Loucy (cell line): ENCODE data around the gene EDAR.

Source experiments
- H2AFZ ChIP-seq: fragments of 200-600 bp; sonication (generic); 2 replicates; pipeline ENCODE4 v1.6.0; 2016; ENCODE audit warnings: antibody characterized with exemption, mild to moderate bottlenecking, low read length, moderate library complexity
- H3F3A ChIP-seq: fragments of 200-600 bp; 2 replicates; pipeline ENCODE4 v1.6.0; 2016; ENCODE audit warnings: antibody characterized with exemption, low read depth, mild to moderate bottlenecking
- H3K27me3 ChIP-seq: fragments of 200-600 bp; sonication (generic); 2 replicates; pipeline ENCODE4 v1.6.1; 2014; ENCODE audit warnings: low read length, mild to moderate bottlenecking; ENCODE audit not compliant: insufficient read depth, poor library complexity, severe bottlenecking
- H3K36me3 ChIP-seq: fragments of 200-600 bp; sonication (generic); 2 replicates; pipeline ENCODE4 v1.6.1; 2016; ENCODE audit warnings: low read length; ENCODE audit not compliant: insufficient read depth
- H3K4me1 ChIP-seq: fragments of 200-600 bp; sonication (generic); 2 replicates; pipeline ENCODE4 v1.5.1; 2014; ENCODE audit warnings: low read length, mild to moderate bottlenecking; ENCODE audit not compliant: insufficient read depth, poor library complexity, severe bottlenecking
- H3K4me2 ChIP-seq: fragments of 200-600 bp; sonication (generic); 2 replicates; pipeline ENCODE4 v1.6.0; 2014; ENCODE audit warnings: antibody characterized with exemption, low read length, low read depth, mild to moderate bottlenecking; ENCODE audit not compliant: poor library complexity, severe bottlenecking
- H3K4me3 ChIP-seq: fragments of 200-600 bp; sonication (generic); 2 replicates; pipeline ENCODE4 v1.5.1; 2014; ENCODE audit warnings: low read length, mild to moderate bottlenecking, mixed read lengths; ENCODE audit not compliant: poor library complexity, severe bottlenecking
- H3K79me2 ChIP-seq: fragments of 200-600 bp; sonication (generic); 2 replicates; pipeline ENCODE4 v1.6.1; 2014; ENCODE audit warnings: low read length; ENCODE audit not compliant: insufficient read depth
- H3K9ac ChIP-seq: fragments of 200-600 bp; sonication (generic); 2 replicates; pipeline ENCODE4 v1.6.0; 2014; ENCODE audit warnings: mild to moderate bottlenecking, low read depth, low read length, moderate library complexity; ENCODE audit not compliant: poor library complexity, severe bottlenecking
- H3K9me2 ChIP-seq: fragments of 200-600 bp; sonication (generic); replicated peaks from 2 replicates; pipeline ENCODE4 v1.6.1; 2016; ENCODE audit warnings: low read depth, low read length, mixed read lengths
- H3K9me3 ChIP-seq: fragments of 200-600 bp; sonication (generic); 2 replicates; pipeline ENCODE4 v1.6.1; 2014; ENCODE audit warnings: mild to moderate bottlenecking, antibody characterized with exemption, low read length, low read depth; ENCODE audit not compliant: insufficient read depth
- H4K20me1 ChIP-seq: fragments of 200-600 bp; sonication (generic); 2 replicates; pipeline ENCODE4 v1.6.0; 2014; ENCODE audit warnings: antibody characterized with exemption, low read length, mild to moderate bottlenecking; ENCODE audit not compliant: insufficient read depth, poor library complexity, severe bottlenecking
- CTCF ChIP-seq: fragments of 200-600 bp; sonication (generic); conservative IDR thresholded peaks from 2 replicates; pipeline ENCODE4 v1.5.1; 2014; ENCODE audit warnings: mild to moderate bottlenecking, antibody characterized with exemption, low read length
- EZH2phosphoT487 ChIP-seq: fragments of 200-600 bp; IDR thresholded peaks from 2 replicates; pipeline ENCODE4 v1.6.1; 2018; ENCODE audit warnings: antibody characterized with exemption, mild to moderate bottlenecking, moderate library complexity, borderline replicate concordance

The EDAR gene

GRCh38 chr2:108922141-108922915, 66.7 kb downstream of the EDAR start:
- Histone ChIP-seq H3K9me3 (no peaks in the 10 kb centered on the region), H3F3A (no peaks in the 10 kb centered on the region), H3K9me2 (no peaks in the 10 kb centered on the region), H3K36me3 (no peaks in the 10 kb centered on the region), H3K27me3 (no peaks in the 10 kb centered on the region), H3K79me2 (no peaks in the 10 kb centered on the region), H3K9ac (no peak overlapping the region), H3K4me1 (no peaks in the 10 kb centered on the region), H3K4me3 (no peak overlapping the region), H4K20me1 (no peaks in the 10 kb centered on the region), H3K4me2 (no peak overlapping the region), H2AFZ (no peak overlapping the region)
- no peak for TF ChIP-seq CTCF
- no peak for TF ChIP-seq EZH2phosphoT487

GRCh38 chr2:108921096-108922030, 67.7 kb downstream of the EDAR start:
- Histone ChIP-seq H3K79me2 (no peaks in the 10 kb centered on the region), H3K36me3 (no peaks in the 10 kb centered on the region), H3K27me3 (no peaks in the 10 kb centered on the region), H3F3A (no peaks in the 10 kb centered on the region), H4K20me1 (no peaks in the 10 kb centered on the region), H3K9me2 (no peaks in the 10 kb centered on the region), H2AFZ (no peak overlapping the region), H3K4me1 (no peaks in the 10 kb centered on the region), H3K4me2 (no peak overlapping the region), H3K9me3 (no peaks in the 10 kb centered on the region), H3K9ac (no peak overlapping the region), H3K4me3 (no peak overlapping the region)
- no peak for TF ChIP-seq CTCF
- TF ChIP-seq EZH2phosphoT487, result no peak

GRCh38 chr2:108920686-108921085, 68.3 kb downstream of the EDAR start:
- H3K9ac ChIP-seq, result no peak overlapping the region
- H3K36me3 ChIP-seq, result no peaks in the 10 kb centered on the region
- no peaks in the 10 kb centered on the region for H3K27me3 ChIP-seq
- no peaks in the 10 kb centered on the region for H3K4me1 ChIP-seq
- no peak overlapping the region for H2AFZ ChIP-seq
- TF ChIP-seq EZH2phosphoT487, result no peak
- no peak for TF ChIP-seq CTCF
- H4K20me1 ChIP-seq, result no peaks in the 10 kb centered on the region
- H3F3A ChIP-seq, result no peaks in the 10 kb centered on the region
- no peak overlapping the region for H3K4me3 ChIP-seq
- H3K79me2 ChIP-seq, result no peaks in the 10 kb centered on the region
- no peaks in the 10 kb centered on the region for H3K9me2 ChIP-seq
- no peak overlapping the region for H3K4me2 ChIP-seq
- H3K9me3 ChIP-seq, result no peaks in the 10 kb centered on the region
